HG02759 (cell line): ENCODE measurements around the gene INTS13.
"Not testable (repeated sequence)": the region's sequence is repeated elsewhere in the genome, so short reads cannot be mapped to it uniquely, and the experiment has no call there.

Source experiments
- ATAC-seq: cut with Tn5 transposase; IDR thresholded peaks from one replicate; pipeline ENCODE4 v1.9.1; 2021; ENCODE audit warnings: mild to moderate bottlenecking, moderate library complexity; ENCODE audit not compliant: unreplicated experiment

The INTS13 gene

DNA sequence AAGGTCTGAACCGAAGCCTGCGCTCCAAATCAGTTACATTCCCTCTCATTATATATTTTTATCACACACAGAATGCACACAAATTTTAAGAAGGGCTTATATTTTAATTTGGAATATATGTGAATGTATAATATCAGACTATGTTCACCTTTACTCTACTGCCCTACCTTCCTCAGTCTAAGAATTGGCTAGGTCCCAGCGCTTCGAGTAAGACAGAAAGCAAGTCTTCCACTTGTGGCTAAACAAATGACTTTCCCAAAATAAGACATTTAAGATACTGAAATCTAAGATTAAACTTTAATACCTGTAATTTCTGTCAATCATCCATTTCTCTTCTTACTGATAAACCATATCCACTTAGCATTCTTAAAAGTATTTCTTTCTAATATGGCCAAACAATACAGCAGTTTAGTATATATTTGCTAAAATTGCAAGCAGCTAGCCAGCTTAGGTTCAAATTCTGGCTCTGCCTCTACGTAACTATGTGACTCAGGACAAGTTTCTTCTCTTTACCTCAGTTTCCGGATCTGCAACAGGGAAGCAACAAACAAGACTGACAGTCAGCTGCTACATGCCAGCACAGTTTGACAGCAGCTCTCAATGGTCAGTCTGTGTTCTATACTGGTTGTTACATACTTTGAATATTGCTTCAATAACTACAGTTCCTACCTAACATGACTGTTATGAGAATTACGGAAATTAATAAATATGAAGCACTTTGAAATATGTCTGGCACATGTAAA, 2.0 kb downstream of the INTS13 start:
- ATAC-seq = no peak

DNA sequence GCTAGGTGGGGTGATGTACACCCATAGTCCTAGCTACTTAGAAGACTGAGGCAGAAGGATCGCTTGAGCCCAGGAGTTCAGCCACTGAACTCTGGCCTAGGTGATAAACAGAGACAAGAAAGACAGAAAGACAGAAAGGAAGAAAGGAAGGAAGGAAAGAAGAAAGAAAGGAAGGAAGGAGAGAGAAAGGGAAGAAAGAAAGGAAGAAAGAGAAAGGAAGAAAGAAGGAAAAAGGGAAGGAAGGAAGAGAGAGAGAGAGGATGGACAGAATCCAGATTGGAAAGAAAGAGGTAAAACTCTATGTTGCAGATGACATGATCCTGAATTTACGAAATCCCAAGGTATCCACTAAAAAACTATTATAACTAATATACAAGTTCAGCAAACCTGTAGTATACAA, 8.2 kb downstream of the INTS13 start:
- no peak for ATAC-seq

DNA sequence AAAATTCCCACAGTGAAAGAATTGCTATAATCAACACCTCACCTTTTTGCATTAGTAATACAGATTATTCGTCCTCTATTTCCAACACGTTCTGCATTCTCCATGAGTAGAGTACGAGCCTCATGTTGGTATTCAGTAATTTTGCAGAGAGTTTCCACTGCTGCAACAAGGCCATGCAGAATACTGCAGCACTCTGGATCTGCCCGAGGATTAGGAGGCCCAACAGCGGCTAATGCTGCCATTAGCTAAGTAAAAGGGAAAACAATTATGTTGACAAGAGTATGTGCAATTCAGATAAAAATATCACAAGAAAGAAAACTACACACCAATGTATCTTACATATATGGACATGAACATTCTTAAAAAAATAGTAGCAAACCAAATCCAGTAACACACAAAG, 9.1 kb downstream of the INTS13 start:
- no peak for ATAC-seq

DNA sequence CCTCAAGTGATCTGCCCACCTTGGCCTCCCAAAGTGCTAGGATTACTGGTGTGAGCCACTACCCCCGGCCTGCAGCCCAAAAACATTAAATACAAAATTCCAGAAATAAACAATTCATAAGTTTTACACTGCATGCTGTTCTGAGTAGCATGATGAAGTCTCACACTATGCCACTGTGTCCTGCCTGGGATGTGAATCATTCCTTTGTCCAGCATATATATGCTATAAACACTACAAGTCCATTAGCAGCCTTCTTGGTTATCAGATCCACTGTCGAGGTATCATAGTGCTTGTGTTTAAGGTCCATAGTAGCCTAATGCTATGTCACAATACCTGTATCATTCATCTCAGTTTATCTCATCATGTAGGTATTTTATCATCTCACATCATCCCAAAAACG, 15.9 kb downstream of the INTS13 start:
- no peak for ATAC-seq

DNA sequence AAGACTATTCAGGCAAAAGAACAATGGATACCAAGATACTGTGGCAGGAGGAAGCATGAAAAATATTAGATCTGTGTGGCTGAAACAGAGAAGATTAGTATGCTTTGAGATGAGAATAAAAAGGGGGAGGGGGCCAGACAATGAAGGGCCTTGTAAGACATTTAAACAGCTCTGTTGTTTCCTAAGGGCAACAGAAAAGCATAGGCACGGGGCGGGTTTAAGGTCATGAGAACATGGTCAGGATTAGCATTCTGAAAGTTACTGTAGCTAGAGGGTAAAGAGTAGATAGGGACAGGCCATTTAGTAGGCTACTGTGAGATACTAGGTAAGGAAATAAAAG, 18.6 kb downstream of the INTS13 start:
- ATAC-seq = no peak

DNA sequence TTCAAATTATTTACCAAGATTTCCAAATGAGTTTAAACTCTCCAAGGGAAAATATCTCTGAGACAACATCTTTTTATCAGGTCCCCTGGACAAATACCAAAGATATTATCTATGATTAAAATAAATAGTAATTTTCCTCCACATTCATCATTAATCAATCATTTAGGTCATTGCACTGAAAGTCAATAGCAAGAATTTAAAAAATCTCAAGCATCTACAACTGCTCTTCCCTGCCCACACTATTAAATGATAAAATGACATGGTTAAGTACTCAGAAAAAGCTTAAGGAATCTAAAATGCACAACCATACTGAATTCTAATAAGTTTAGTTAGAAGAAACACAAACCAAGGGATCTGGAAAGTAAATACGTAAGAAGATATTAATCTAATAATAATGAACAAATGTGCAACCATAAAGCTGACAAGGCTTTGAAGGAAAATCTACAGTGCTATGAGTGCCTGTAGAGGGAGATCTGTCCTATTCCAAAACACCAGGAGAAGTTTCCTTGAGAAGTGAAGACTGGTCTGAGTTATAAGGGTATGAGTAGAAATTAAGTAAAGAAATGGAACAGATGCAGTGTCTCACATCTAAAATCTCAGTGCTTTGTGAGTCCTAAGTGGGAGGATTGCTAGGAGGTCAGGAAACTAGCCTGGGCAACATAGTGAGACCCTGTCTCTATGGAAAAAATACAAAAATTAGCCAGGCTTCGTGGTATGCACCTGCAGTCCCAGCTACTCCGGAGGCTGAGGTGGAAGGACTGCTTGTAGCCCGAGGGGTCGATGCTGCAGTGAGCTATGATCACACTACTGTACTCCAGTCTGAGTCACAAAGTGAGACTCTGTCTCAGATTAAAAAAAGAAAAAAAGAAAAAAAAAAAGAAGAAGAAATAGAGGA, 19.2 kb downstream of the INTS13 start:
- no peak for ATAC-seq

DNA sequence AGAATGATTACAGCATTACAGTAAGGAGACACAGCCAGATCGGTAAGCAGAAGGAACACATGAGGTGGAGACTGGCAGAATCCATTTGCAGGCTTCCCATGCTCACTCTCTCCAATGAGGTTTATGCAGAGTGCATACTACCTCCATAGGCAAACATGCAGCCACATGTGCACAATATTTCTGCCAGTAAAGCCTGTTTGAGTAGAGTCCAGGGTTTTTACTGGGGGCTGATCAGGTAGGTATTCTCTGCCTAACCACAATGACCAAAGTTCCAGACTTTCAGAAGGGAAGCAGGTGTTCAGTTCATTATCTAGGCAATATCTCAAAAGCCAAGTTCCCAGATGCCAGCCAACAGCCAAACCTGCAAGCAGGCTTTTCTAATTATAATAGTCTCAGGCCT, 31.1 kb downstream of the INTS13 start:
- no peak for ATAC-seq

DNA sequence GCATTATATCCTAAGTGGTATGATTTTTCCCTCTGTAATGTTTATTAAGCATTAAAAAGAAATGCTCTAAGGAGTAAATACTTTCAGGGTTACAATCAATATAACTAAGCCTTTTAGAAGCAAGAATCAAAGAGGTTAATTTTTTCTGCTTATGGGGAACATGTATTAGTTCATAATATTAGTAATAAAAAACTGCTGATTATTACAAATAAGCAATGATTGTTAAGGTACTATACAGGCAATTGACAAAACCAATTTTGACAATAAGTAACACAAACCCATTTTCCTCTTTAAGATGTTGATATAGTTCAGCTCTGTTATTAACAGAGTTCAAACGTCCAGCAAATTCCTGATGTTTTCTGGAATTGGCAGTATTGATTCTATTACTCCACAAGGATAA, 31.8 kb downstream of the INTS13 start:
- ATAC-seq = no peak

DNA sequence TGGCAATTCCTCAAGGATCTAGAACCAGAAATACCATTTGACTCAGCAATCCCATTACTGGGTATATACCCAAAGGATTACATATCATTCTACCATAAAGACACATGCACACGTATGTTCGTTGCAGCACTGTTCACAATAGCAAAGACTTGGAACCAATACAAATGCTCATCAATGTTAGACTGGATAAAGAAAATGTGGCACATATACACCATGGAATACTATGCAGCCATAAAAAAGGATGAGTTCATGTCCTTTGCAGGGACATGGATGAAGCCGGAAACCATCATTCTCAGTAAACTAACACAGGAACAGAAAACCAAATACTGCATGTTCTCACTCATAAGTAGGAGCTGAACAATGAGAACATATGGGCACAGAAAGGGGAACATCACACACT, 34.4 kb downstream of the INTS13 start:
- not testable (repeated sequence) for ATAC-seq

DNA sequence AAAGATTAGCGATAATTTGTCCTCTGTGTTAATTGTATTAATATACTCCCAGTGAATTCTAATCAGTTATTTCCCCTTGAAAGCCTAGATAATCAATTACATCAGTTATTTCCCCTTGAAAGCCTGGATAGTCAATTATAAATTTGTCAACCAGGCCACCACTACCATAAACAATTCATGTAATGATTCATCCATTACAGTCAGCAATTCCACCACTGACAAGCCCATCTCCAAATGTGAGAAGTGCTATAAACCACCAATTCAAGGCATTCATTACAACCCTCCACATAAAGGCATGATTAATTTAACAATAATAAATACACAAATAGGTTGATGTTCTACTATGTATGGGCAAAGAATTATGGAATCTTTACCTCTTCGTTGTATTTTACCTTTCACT, 40.9 kb downstream of the INTS13 start:
- no peak for ATAC-seq

DNA sequence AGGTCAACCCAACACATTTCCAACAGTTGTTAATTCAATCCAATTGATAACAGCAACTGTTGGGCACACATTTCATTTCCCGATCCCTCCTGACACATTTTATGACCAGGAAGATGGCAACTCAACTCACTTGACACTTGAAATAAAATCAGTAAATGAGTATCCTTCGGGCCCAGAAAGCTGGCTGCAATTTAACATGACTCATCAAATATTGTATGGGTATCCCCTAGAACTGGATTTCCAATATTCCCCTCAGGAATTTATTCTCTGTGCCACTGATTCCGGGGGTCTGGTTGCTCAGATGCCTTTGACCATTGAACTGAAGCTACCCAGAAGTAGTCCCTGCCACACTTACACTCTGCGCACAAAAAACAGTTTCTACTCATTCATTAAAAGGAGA, 42.1 kb downstream of the INTS13 start:
- no peak for ATAC-seq

DNA sequence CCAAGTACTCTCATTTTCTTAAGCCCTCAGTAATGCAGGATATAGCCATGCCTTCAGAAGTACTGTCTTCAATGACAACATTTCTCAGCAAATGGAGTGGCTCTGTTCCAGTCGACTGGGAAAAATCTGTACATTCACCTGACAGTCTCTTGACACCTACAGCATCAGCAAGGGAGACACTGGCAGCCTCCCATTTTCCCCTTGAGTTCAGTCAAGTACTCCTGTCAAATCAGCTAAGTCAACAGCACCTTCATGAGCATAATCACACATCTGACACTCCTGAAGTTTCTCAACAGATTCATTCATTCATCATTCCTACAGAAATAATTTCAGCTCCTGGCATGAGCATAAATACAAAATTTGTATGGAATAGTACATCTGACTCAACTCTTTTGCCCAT, 46.1 kb downstream of the INTS13 start:
- ATAC-seq = no peak

DNA sequence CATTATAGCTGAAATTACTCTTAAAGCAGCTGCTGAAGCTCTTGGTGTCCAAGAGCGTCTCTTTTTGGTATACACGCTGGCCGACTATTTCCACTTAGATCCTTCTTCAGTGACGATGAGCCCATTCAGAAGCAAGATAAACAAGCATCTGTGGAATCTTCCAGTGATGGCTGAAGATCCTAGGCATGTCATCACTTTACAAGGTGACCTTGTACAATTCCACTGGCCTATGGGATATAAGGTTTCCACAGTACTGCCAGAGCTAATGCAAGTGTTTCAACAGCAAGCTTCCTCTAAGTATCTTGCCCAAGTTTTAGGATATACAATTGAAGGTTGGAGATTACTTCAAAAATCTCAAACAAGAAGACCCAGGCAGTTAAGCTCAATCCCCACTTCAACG, 47.0 kb downstream of the INTS13 start:
- ATAC-seq = no peak

DNA sequence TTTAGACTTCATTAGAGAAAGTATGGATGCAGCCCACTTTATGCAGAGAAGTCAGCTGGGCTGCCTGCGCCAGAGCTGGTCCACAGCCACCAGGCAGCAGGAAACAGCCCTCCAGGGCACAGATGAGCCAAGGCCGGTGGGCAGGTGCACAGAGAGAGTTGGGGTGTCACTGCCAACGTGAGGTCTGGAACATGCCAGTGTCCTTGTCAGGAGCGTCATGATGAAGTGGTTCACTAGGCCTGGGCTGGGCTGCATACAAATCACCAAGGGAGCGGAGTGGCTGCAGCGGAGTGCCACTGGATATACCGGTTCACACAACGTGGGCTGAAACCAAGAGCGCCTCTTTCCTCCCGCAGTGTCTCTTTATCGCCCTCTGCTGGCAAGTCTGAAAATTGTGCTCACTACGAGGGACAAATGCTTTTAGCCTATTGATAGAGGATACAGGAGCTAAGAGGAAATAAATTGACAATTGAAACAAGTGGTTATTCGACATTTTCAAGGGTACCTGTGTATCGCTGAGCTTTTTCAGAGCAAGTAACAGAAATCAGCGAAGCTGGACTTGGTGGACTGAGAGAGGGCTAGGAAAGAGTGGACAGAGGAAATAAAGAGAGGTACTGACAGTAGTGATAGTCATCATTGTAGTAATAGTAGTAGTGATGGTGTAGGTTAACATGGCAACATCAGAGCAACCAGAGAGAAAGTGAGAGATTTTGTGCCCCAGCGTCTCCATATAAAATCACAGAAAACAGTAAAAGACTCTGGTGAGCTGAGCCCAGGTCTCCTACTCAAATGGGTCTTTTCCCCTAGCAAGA, 52.8 kb downstream of the INTS13 start:
- peak; percentile 85 for ATAC-seq

DNA sequence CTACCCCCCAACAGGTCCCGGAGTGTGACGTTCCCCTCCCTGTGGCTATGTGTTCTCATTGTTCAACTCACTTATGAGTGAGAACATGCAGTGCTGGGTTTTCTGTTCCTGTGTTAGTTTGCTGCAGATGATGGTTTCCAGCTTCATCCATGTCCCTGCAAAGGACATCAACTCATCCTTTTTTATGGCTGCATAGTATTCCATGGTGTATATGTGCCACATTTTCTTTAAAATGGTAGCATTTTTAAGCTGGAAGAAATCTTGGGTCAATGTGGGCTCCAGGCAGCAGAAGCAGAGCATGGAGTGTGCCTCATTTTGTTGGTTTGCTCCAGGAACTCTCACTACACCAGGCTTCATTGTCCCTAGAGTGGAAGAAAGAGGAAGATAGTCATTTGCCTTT, 57.2 kb downstream of the INTS13 start:
- ATAC-seq = no peak

DNA sequence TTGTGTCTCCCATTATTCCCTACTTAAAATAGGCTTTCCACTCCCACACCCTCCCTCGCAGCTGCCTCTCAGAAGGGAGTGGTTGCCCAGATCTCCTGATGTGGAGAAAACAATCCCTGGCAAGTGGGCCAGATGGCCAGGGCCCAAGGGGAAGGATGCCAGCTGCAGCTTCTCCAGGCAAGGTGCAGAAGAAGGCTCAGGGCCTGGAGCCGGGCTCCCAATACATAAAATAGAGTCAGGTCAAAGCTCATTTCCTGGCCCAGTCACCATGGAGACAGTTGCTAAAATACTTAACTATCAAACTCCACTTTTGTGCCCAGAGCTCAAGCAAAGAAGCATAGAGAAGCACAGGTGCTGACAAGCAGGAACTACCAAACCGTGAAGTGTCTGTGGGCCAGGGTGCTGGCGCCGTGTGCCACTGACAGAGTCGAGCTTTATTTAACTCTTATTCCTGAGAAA, 59.1 kb downstream of the INTS13 start:
- peak; percentile 76 for ATAC-seq

DNA sequence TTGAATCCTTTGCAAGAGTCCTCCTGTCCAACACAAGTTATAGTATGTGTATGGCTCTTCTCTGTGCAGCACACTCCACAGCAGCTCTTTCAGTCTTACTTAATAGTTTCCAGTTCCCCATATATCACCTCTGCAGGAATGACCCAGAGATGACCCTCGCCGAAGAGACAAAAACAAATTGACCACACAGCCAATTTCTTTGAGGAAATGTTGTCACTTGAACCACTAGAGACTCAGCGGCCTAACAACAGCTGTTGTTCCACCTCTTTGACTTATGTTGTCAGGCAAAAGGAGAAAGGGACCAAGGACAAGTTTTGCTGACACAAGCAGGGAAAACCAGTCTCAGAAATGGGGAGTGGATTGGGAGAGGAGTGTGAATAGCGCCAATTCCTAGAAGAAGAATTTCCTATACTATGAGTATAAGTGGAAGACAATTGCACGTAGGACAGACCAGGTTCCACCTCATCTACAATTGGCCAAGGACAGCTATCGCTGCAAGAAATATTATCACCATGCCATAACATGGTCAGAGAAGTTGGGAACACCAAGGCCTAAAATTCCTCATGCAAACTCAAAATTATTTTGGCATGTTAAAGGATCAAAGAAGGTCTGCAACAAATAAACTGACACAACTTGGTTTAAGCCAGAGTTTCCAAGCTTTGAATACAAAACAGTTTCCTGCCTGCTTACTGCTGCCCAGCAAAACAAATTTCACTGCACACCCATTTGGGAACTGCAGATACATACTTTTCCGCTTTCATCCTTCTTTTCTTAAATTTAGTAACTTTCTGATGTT, 63.1 kb downstream of the INTS13 start:
- ATAC-seq = peak; percentile 45

DNA sequence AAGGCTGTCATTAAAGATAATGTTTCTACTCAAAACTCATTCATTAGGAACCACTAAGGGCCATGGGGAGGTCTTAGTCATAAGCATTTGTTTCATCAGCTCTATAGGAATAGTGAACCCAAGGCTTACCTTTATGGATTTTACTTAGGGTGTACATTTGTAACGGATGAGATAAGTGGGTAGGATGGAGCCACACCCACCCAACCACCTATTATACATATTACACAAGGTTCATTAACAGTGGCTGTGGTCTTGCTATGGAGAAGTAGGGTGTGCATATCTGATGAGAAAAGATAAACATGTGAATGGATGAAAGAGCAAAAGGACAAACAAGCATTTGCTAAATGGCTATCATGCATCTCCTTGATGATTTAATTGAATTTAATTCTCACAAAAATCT, 65.2 kb downstream of the INTS13 start:
- ATAC-seq = no peak

DNA sequence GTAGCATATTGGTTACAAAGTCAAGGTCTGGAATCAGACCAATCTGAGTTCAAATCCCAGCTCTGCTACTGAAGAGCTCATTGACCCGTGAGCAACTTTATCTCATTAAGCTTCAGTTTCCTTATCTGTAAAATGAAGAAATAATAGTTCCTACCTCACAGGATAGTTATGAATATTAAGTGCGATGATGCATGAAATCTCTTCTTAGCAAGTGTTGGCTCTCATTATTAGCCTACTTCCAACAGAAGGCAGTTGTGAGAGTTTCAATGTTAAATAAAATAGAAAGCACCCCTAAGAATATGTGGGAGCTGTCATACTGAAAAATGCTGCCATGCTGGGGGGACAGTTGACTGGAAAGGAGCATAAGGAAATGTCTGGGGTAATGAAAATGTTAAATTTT, 65.8 kb downstream of the INTS13 start:
- ATAC-seq = no peak

DNA sequence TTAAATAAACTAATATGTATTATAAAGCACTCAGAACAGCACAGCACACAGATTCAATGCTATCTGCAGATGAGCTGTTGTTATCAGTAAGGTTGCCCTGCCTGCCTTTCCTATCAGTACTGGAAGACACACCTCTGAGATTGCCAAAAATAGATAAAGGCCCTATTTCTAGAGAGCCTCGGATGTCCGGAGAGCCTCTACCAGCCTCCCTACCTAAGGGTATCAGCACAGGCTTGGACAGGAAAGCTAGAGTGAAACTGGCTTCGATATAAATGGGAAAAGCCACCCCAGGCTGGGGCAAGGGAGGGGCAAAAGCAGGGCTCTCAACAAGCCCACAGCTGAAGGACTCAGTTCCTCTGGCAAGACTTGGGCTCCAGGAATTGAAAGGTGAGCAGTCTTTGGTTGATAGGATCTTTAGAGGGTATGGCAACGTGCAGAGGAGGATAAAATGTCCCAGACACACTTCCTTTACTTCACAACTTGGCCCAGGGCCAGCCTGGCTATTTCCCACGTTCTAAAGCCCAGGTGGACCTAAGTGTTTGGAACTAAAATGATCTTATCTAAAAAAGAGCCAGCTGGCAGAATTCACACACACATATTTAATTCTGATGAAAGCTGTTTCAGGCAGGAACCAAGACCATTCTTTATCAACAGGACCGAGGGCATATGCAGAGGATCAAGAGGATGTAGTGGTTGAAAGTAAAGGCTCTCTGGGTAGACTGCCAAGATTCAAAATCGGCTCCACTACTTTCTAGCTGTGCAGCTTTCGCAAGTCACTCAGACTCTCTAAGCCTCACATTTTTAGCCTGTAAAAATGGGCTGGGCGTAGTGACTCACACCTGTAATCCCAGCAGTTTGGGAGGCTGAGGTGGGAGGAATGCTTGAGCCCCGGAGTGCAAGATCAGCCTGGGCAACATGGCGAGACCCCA, 67.0 kb downstream of the INTS13 start:
- ATAC-seq = no peak
